Activated naive CD4-positive, alpha-beta T cell treated with anti-CD3 and anti-CD28 coated beads, Interleukin-2, amount 50 U/mL, for 16 hours (primary cell): Measurements from ENCODE around the gene KBTBD6.
"Not testable (repeated sequence)": the region's sequence is repeated elsewhere in the genome, so short reads cannot be mapped to it uniquely, and the experiment has no call there.

Source experiments
- DNase-seq: peaks from one replicate; pipeline ENCODE4 v3.0.0-alpha.2; 2020

The KBTBD6 gene

GRCh38 chr13:41132512-41133152 lies at the start of gene KBTBD6:
TSS of gene KBTBD6 (minus strand) at chr13:41132802. CDS start at chr13:41132511, 291 bp downstream.
- peak; percentile 96 for DNase-seq

- DNase-seq = no peak
These were observed 49.6 kb upstream of the KBTBD6 start for GRCh38 chr13:41182231-41182630.

GRCh38 chr13:41179593-41180250 lies 47.1 kb upstream of the KBTBD6 start:
- DNase-seq = no peak

GRCh38 chr13:41178040-41178439 lies 45.4 kb upstream of the KBTBD6 start:
- no peak for DNase-seq

- DNase-seq = no peak
These were observed 45.0 kb upstream of the KBTBD6 start for GRCh38 chr13:41177616-41178015.

- DNase-seq = not testable (repeated sequence)
These were observed 43.0 kb upstream of the KBTBD6 start for GRCh38 chr13:41175576-41175975.

- no peak for DNase-seq
These were observed 29.5 kb upstream of the KBTBD6 start for GRCh38 chr13:41162151-41162550.

- no peak for DNase-seq
These were observed 26.6 kb upstream of the KBTBD6 start for GRCh38 chr13:41159174-41159573.

GRCh38 chr13:41157048-41157717 lies 24.6 kb upstream of the KBTBD6 start:
- DNase-seq = no peak

- no peak for DNase-seq
These were observed 24.0 kb upstream of the KBTBD6 start for GRCh38 chr13:41156620-41157019.

GRCh38 chr13:41154042-41154441 lies 21.4 kb upstream of the KBTBD6 start:
- no peak for DNase-seq

GRCh38 chr13:41152005-41152404 lies 19.4 kb upstream of the KBTBD6 start:
- no peak for DNase-seq

- no peak for DNase-seq
These were observed 17.5 kb upstream of the KBTBD6 start for GRCh38 chr13:41150058-41150457.

- DNase-seq = no peak
These were observed 16.0 kb upstream of the KBTBD6 start for GRCh38 chr13:41148419-41149283.

GRCh38 chr13:41145136-41145908 lies 12.7 kb upstream of the KBTBD6 start:
- no peak for DNase-seq

- no peak for DNase-seq
These were observed 12.0 kb upstream of the KBTBD6 start for GRCh38 chr13:41144576-41144975.

GRCh38 chr13:41139296-41139966 lies 6.8 kb upstream of the KBTBD6 start:
- no peak for DNase-seq

GRCh38 chr13:41137951-41138350 lies 5.3 kb upstream of the KBTBD6 start:
- DNase-seq = no peak

GRCh38 chr13:41137241-41137640 lies 4.6 kb upstream of the KBTBD6 start:
- no peak for DNase-seq

- no peak for DNase-seq
These were observed 3.9 kb upstream of the KBTBD6 start for GRCh38 chr13:41136396-41137031.

- no peak for DNase-seq
These were observed 1.3 kb upstream of the KBTBD6 start for GRCh38 chr13:41133951-41134350.
